C4-2B (cell line): ENCODE data around the gene TOLLIP.

Experiments used
- H3K27ac ChIP-seq: fragments of 450-650 bp; 2 replicates; pipeline ENCODE4 v1.5.1; 2017
- ZFX ChIP-seq: fragments of 450-650 bp; IDR thresholded peaks from 2 replicates; pipeline ENCODE4 v1.6.1; 2017
- TF ChIP-seq, protein P1 (sequence below): fragments of 450-650 bp; conservative IDR thresholded peaks from 2 replicates; pipeline ENCODE4 v1.5.1; 2017; ENCODE audit warnings: mild to moderate bottlenecking

TOLLIP gene

DNA sequence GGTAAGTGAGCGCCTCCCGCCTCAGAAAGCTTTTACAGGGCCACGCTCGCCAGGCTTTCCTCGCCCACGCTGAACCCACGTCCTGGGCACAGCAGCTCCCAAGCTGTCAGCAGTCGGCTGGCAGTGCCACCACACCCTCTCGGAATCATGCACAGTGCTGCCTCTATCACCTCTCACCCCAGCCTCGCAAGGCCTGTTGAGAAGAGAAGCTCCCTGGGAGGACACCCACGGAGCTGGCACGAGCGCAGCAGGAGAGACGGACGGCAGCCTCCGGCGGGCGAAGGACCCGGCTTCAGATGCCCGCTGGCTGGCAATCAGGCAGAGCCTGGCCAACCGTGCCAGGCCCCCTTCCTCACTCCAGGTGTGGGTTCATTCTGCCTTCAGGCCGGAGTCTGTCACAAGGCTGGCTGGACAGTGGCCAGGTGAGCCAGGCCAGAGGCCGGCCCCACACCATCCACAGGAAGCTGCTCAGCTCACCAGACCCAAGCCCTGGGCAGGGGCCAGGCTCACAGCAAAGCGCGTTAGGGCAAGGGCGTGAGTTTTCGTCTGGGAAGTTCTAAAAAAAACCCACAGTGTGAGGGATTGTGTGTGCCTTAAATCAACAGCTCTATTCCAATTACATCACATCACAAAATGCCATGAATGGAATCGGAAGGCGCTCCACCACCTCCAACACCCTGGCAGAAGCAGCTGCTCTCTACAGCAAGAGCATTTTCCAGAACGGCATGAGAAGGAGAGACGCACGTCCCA, 33.2 kb downstream of the TOLLIP start:
- TF ChIP-seq, protein P1, sequence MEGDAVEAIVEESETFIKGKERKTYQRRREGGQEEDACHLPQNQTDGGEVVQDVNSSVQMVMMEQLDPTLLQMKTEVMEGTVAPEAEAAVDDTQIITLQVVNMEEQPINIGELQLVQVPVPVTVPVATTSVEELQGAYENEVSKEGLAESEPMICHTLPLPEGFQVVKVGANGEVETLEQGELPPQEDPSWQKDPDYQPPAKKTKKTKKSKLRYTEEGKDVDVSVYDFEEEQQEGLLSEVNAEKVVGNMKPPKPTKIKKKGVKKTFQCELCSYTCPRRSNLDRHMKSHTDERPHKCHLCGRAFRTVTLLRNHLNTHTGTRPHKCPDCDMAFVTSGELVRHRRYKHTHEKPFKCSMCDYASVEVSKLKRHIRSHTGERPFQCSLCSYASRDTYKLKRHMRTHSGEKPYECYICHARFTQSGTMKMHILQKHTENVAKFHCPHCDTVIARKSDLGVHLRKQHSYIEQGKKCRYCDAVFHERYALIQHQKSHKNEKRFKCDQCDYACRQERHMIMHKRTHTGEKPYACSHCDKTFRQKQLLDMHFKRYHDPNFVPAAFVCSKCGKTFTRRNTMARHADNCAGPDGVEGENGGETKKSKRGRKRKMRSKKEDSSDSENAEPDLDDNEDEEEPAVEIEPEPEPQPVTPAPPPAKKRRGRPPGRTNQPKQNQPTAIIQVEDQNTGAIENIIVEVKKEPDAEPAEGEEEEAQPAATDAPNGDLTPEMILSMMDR: no peak
- no peak for TF ChIP-seq ZFX
- H3K27ac ChIP-seq: no peak overlapping the region

DNA sequence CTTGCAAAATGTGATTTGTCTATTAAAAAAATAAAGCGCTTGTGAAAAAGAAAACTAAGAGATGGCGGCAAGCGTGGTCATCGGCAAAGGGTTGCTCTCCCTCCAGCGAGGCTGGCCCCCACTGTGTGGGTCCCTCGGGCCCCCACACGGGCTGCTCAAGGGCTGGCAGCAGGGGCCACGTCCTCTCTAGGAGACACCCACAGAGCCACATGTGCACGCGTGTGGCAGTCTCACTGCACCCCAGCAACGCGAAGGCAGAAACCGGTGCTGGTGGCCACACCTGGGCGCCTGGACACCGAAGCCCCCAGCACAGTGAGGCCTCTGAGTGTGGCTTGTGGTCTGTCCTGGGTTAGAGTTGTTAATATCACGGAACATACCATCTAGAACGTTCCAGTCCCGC, 34.4 kb downstream of the TOLLIP start:
- TF ChIP-seq ZFX: no peak
- TF ChIP-seq, protein P1: no peak
- H3K27ac ChIP-seq: no peak overlapping the region

DNA sequence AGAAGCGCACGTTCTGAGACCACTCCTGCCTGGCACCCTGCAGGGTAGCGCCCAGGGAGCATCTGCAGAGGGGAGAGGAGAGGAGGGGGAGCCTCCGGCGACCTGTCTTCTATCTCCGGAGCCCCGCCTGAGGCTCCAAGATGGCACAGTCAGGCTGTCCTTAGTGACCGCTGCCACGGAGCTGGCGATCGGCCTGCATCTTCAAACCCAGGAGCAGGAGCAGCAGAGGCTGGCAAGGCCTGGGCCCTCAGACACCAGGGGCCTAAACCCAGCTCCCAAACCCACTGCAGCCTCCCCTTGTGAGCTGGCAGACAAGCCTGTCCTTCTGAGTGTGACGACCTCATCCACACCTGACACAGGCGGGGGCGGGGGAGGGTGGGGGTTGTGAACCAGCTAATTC, 34.9 kb downstream of the TOLLIP start:
- TF ChIP-seq, protein P1: no peak
- no peak for TF ChIP-seq ZFX
- H3K27ac ChIP-seq: no peak overlapping the region

DNA sequence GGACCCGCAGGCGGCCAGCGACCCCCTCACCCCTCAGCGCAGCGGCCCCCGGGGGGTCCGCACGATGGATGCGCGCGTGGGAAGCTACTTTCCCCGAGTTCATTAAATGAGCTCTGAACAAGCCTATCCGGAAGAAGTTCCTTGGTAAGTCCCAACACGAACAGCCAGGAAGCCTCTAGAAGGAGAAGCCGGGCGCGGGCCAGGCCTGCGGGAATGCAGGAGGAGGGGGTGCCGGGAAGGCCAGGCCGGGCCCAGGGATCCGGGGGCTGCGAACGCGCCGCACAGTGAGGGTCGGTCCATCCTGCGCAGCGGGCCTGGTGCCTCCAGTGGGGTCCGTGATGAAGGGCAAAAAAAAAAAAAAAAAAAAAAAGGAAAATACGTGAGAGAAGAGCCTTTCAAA, 36.9 kb downstream of the TOLLIP start:
- TF ChIP-seq, protein P1: no peak
- TF ChIP-seq ZFX: no peak
- no peak overlapping the region for H3K27ac ChIP-seq

DNA sequence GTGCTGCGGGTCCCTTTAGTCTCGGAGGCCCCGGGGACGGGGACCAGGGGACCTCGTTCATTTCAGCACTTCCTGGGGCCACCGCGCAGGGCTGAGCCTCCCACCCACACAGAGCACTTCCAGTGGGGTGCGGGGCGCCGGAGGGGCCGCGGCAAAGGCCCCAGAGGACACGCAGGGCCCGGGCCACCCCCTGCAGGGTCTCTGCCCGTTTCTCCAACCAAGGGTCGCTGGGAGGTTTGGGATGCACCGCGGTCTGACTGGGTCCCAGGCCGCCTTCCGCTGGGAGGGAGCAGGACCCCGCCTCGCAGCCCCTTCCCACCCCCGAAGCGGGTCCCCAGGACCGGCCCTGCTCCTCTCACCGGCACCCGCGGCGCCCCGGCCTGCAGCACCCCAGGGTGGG, 37.5 kb downstream of the TOLLIP start:
- TF ChIP-seq, protein P1: no peak
- no peak overlapping the region for H3K27ac ChIP-seq

DNA sequence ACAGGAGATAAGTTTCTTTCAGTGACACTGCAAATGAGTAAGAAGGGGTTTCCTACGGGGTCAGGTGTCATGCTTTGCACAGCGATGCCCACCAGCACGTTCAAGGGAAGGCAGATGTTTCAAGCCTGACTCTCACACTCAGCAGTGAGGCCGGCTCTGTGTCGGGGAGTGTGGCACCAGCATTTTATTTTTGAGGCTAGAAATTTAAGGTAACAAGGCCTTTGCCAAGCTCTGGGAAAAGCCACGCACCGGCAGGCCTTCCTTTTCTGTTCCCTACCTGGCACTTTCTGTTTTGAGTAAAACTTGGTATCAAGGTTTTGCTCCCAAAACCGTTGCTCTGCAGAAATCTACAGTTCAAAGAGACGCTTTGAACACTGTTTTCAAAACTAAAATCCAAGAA, 38.0 kb downstream of the TOLLIP start:
- no peak for TF ChIP-seq ZFX
- TF ChIP-seq, protein P1: no peak
- H3K27ac ChIP-seq: no peak overlapping the region

DNA sequence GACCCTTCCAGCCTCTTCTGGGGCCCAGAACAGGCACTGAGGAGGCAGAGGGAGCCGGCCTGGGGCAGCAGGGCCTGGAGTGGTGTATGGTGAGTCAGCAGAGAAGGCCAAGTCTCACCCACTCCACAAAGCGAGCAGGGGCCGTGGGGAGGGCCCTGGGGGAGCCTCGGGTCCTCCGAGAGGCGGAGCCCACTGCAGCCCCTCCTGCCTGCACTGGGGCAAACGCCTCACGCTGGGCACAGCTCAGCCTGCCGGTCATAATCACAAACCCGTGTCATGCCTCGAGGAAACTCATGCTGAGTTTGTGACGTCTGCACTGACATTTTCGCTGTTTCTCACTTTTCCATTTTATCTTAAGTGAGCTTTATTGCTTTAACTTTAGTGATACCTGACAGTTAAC, 38.4 kb downstream of the TOLLIP start:
- no peak overlapping the region for H3K27ac ChIP-seq
- TF ChIP-seq, protein P1: no peak
- TF ChIP-seq ZFX: no peak
